Astrocyte (in vitro differentiated cells and primary cell): ENCODE measurements around the gene ZNF283.

ENCODE experiments used
- EZH2 ChIP-seq: IDR thresholded peaks from 2 replicates; pipeline ENCODE4 v1.6.1; 2012; ENCODE audit warnings: mild to moderate bottlenecking, low read length, inconsistent platforms; ENCODE audit not compliant: insufficient read depth
- TF ChIP-seq, protein P1 (sequence below): IDR thresholded peaks from 2 replicates; pipeline ENCODE4 v1.5.1; 2011; ENCODE audit warnings: low read depth, mild to moderate bottlenecking, inconsistent platforms, low read length, moderate library complexity; ENCODE audit not compliant: insufficient read depth

GRCh38 chr19:43806848-43807247, 20.3 kb upstream of the ZNF283 start:
- TF ChIP-seq EZH2 = no peak
- TF ChIP-seq, protein P1, sequence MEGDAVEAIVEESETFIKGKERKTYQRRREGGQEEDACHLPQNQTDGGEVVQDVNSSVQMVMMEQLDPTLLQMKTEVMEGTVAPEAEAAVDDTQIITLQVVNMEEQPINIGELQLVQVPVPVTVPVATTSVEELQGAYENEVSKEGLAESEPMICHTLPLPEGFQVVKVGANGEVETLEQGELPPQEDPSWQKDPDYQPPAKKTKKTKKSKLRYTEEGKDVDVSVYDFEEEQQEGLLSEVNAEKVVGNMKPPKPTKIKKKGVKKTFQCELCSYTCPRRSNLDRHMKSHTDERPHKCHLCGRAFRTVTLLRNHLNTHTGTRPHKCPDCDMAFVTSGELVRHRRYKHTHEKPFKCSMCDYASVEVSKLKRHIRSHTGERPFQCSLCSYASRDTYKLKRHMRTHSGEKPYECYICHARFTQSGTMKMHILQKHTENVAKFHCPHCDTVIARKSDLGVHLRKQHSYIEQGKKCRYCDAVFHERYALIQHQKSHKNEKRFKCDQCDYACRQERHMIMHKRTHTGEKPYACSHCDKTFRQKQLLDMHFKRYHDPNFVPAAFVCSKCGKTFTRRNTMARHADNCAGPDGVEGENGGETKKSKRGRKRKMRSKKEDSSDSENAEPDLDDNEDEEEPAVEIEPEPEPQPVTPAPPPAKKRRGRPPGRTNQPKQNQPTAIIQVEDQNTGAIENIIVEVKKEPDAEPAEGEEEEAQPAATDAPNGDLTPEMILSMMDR = no peak
